NCI-H1694 treated with DMSO at 0.1 percent for 48 hours (cell line): ENCODE data around the gene EMILIN1.

ENCODE experiments used
- DNase-seq: peaks from one replicate; lab custom pipeline; 2025; lab: John Stamatoyannopoulos, UW

The EMILIN1 gene

DNA sequence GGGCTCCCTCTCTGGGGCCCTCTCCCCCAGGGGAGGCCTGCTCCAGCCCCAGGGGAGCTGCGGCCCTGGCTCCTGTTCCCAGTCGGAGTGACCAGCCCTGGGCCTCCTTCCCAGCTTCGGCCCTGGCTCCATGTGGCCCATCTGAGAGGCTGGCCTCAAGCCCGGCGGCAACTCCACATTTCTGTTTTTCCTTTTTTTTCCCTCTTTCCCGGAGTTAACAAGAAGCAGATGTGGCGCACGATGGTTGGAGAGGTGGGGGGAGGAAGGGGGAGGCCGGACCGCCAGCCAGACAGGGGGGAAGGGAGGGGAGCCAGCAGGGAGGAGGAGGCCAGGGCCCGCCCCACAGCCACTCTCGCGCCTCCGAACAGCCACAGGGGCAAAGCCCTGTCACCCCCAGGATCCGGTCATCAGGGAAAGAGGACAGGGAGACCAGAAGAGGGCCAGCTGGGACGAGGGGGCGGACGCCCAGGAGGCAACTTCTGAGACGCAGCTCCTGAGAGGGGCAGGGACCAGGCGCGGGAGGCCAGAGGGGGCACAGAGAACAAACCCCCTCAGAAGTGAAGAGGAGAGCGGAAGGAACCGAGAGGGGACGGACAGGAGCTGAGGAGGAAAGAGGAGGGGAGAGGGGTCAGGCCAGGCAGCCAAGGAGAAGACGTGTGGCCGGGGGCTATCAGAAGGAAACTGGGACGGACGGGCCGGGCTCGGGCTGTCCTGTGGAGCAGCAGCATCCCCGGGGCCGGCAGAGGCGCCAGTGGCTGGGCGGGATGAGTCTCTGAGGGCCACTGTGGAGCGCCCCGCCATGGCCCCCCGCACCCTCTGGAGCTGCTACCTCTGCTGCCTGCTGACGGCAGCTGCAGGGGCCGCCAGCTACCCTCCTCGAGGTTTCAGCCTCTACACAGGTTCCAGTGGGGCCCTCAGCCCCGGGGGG is at the start of gene EMILIN1:
Gene EMILIN1, plus strand, starts transcription at position 349 of the 928 bp plus-strand sequence. Its CDS starts 451 bp downstream, at position 800.
- DNase-seq = peak; percentile 15

DNA sequence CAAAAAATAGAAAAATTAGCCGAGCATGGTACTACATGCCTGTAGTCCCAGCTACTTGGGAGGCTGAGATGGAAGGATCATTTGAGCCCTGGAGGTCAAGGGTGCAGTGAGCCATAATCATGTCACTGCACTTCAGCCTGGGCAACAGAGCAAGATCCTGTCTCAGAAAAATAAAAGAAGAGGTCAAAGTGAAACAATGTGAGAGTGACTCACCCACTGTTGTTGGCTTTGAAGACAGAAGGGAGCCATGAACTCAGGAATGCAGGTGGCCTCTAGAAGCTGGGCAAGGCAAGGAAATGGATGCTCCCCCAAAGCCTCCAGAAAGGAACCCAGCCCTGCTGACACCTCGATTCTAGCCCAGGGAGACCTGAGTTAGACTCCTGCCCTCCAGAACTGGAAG is 49.4 kb upstream of the EMILIN1 start:
- DNase-seq = no peak

DNA sequence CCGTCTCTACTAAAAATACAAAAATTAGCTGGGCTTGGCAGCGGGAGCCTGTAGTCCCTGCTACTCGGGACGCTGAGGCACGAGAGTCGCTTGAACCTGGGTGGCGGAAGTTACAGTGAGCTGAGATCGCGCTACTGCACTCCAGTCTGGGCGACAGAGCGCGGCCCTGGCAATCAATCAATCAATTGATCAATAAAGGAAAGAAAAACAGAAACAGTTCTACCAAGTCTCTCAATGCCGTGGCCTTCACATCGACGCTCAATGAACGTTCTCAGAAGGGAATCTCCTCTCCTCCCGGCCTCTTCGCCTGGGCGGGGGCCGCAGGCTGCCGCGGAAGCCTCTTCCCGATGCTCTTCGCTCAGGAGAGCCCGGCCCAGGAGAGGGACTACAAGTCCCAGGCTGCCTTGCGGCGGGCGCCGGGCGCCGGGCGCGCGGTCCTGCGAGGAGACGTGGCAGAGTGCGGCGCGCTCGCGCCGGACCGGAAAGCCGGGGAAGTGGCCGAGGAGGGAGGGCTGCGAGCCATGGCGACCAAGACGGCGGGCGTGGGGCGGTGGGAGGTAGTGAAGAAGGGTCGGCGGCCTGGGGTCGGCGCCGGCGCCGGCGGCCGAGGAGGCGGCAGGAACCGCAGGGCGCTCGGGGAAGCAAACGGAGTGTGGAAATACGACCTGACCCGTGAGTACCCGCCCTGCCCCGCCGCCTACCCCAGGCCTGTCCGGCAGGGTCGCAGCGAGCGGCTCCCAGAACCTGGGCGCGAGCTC is 45.7 kb upstream of the EMILIN1 start, which contains the start of gene TMEM214:
Gene TMEM214, plus strand, starts transcription at position 471 of the 758 bp plus-strand sequence. Its CDS starts 51 bp downstream, at position 522.
- peak; percentile 65 for DNase-seq

DNA sequence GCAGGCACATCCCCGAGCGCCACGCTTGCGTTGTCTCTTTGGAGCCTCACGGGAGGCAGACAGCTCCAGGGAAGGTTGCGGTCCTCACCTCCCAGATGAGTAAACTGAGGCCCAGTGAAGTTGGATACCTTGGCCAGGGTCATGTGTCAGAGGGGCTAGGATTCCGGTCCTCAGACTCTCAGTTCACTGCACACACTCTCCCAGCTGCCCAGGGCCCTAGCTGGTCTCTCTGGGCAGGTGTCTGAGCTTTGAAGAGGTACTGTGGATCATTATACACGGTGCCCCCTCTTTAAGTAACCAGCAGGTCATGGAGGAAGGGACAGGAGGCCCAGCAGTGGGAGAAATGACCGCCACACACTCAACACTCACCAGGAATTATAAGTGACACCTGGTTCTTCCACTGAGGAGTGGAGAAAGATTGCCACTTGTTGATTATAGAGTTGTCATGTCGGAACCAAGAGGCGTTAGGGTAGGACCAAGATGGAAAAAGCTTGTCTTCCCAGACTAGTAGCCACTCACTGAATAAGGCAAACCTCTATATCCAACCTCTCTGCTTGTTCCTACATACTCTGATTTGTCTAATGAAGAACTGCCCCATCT is 45.1 kb upstream of the EMILIN1 start:
- no peak for DNase-seq

DNA sequence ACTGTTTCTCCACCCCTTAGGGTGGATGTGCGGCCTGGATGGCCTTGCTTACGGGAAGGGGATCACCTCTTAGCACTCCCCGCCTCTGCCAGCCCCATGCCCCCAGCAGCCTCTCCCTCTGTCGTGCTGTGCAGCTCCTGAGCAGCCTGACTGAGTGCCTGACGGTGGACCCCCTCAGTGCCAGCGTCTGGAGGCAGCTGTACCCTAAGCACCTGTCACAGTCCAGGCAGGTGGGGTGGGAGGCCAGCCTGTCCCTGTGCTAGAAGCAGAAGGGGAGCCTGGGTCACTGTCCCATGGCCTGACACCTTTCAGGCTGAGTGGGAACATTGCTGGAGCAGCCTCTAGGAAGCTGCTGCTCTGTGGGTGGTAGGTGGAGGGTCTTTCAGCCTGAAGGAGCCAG is 40.4 kb upstream of the EMILIN1 start:
- no peak for DNase-seq

DNA sequence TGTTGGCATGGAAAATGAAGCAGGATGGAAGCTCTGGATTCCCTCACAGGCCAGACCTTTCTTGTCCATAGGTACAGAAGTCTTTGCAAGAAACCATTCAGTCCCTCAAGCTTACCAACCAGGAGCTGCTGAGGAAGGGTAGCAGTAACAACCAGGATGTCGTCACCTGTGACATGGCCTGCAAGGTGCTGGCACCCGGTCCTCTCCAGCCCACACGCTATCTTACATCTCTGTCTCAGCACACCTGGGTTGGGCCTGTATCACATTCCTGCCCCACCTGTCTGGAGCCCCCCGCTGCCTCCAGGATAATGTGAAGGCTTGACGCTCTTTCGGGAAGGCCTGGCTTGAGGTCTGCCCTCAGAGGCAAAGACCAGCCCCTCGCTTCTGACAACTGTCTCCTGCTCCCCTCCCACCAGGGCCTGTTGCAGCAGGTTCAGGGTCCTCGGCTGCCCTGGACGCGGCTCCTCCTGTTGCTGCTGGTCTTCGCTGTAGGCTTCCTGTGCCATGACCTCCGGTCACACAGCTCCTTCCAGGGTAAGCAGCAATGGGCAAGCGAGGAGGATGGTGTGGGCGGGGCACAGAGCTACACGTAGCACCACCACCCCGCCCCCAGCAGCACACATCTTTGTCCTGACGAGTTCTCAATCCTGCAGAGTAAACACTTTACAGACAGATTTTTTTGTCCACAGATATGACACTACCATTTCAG is 39.6 kb upstream of the EMILIN1 start:
- DNase-seq = no peak

DNA sequence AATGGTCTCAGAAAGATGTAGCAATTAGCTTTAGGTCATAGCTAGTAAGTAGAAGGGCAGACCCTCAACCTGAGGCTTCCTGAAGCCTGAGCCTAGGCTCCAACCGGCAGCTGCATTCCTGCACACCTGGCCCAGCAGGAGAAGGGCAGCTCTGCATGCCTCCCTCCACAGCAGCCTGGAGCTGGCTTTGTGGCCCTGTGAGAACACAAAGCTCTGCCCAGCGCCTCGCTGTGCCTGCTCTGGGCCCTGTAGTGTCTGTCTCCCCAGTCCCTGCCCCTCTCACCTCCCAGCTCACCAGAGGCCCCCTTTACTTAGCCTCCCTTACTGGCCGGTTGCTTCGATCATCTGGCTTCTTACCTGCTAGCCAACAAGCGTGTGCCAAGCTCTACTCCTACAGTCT is 39.0 kb upstream of the EMILIN1 start:
- no peak for DNase-seq

DNA sequence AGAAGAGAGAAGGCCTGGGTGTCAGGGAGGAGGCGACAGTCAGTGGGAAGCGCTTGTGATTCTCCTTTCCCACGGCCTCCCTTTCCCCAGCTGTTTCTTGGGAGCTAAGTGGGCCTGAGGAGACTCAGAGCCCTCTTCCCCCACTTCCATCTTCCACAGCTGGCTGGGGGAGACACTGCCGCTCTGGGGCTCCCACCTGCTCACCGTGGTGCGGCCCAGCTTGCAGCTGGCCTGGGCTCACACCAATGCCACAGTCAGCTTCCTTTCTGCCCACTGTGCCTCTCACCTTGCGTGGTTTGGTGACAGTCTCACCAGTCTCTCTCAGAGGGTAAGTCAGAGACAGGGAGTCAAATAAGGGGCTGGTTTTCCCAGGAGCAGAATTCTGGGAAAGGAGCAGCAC is 38.5 kb upstream of the EMILIN1 start:
- no peak for DNase-seq

DNA sequence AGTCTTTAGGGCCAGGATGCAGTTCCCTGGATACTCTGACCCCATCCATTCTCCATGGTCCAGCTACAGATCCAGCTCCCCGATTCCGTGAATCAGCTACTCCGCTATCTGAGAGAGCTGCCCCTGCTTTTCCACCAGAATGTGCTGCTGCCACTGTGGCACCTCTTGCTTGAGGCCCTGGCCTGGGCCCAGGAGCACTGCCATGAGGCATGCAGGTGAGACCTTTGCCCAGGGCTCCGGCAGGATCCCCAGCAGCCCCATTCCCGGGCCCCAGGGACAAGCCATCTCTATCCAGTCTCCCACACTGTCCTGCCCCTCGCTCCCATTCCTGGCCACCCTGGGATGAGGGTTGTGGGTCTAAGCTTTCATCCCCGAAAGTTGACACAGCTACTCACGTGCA is 38.1 kb upstream of the EMILIN1 start:
- DNase-seq = no peak

DNA sequence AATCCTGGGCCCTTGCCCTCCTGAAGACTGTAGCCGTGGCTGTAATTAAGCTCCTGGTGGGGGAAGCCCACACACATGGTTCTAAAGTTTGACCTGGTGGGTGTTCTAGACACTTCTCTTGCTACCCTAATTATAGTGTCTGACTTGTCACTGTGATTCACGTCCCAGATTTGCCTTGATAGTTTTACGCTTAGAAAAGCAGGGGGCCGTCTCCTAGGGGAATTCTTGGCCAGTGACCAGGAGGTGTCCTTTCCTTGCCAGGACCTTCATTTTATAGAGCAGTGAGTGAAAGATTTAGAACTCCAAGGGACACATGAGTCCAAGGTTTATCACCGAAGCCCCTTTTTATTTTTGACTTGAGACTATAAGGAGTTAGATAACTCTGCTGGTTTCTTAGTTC is 36.7 kb upstream of the EMILIN1 start:
- no peak for DNase-seq

DNA sequence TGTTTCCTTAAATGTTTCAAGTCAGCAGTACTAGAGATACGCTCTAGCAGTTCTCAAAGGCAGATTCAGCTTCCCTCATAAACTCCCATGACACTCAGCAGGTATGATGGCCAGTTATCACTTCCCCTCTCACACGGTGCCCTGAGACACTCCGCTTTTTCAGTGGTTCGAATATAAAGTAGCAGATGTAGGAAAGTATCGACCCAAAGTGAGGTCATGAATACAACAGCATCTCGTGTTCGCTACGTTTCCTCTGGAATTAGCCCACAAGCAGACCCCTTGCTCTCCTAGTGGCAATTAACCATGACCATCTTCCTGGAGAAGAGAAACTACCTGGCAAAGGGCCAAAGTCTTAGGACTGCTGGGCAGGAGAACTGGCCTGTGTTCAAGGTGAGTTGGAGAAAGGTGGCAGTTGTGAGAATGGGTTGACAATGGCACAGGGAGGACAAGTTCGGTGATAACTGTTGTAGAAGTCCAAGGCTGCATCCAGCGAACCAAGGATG is 36.2 kb upstream of the EMILIN1 start:
- no peak for DNase-seq

DNA sequence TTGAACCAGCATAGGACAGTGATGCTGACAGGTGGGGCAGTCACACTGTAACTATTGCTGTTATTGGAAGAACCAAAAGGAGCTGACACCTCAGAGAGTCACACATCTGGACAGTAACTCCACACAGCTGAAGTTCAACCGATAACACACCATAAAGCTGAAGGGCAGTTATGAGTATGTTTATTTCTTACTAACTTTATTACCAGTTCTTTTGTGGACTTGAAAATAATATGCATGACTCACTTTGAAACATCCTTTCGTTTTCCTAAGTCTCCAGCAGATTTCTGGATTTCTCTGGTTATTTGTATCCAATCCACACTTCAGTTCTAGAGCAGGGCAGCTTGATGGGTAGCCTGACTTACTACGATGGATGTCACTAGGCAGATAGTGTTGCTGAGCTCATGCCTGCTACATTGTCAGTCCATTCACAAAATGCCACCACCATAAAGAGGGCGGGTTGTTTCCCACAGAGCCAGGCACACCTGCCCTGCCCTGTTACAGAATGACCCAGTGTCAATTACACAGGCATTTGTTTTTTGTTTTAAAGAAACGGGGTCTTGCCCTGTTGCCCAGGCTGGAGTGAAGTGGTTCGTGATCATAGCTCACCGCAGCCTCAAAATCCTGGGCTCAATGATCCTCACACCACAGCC is 35.3 kb upstream of the EMILIN1 start:
- DNase-seq = no peak

DNA sequence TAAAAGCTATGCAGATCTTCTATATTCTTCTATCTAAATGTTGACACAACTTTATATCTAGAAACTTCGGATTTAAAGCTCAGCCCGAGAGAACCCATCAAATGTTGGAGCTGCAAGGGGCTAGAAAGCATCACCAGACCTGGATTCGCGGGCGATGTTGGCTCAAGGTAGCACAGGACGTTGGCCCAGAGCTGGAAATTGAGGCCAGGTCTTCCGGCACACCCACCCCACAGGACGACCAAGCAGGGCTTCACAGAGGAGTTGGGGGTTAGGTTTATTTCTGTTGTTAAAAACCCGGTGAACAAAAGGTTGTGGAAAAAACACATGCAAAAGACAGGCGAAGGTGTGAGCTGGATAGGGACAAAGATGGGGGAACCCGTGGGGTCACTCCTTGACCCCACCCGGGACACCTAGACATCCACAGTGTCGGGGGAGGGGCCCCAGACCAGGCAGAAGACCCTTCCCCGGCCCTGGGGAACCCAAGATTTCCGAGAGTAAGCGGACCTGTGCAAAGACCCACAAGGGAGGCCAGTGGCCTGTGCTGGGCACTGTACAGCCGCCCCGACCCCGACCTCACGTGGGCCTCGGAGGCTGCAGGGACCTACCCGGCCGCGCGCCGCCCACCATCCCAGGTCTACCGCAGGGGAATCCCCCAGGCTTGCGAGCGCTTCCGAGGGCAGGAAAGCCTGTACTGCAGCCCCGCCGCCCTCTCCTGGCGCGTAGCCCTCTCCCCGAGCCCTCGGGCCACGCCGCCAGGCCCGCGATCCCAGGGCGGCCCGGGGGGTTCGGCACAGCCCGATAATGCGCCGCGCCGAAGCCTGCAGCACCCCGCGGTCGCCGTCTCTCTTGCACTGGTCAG is 28.8 kb upstream of the EMILIN1 start:
- DNase-seq = no peak

DNA sequence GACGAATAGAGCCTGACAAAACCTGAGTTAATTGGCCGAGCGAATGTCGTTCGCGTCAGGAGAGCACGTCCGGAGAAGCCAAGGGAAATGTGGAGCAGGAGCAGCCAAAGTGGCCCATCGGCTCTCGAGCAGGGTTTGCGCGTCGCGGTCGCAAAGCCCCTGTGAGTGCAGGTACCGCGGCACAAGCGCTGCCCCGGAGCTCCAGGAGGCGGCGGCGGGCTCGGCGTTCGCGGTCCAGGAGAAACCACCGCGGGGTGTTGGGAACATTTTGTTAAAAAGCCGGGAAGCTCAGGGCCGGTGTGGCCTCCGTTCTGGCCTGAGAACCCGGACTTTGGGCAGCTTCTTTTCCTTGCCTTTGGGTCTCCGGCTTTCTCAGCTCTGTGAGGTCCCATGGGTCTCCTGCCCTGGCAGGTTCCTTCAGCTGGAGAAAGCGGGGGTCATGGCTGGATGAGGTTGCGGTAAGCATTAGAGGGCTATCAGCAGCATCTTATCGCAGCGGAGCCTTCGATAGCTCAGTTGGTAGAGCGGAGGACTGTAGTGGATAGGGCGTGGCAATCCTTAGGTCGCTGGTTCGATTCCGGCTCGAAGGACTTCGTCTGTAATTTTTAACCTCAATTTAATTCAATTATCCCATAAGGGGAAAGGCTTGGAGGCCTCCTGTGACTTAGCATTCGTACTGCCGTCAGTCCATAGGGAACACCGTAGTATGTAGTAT is 28.0 kb upstream of the EMILIN1 start:
- DNase-seq = peak; percentile 97

DNA sequence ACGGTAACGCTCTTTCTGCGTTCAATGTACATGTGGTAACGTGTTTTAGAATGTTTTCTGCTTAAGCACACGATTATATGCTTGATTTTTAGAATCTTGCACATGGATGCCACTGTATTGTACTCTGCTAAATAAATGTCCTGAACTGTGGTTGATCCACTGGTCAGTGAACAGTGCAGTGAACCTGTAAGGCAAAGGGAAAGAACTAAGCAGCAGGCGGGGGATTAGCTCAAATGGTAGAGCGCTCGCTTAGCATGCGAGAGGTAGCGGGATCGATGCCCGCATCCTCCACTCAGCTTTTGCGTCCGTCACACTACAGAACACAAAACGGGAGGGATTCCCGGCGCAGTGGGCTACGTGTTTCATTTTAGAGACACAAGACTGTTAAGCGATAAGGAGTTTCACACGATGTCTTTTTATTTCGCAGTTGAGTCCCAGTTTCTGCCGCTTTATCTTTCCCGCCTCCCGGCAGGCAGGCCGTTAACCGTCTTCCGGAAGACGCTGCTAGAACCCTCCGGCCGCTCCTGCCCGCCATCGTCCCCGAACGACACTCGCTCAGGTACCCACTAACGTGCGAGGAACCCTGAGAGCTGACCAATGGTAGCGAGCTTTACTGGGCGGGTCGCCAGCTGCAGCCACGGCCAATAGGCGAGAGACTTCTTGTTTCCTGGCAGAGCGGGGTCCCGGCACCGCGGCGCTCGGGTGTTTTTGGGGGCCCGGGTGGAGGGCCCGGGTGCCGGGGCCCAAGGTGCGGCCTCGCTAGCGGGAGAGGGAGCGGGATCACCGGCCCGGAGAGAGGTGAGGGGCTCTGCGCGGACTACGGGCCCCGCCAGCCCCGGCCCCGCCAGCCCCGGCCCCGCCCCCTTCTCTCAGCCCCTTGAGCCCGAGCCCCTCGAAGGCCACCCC is 27.2 kb upstream of the EMILIN1 start, which contains the start of gene AGBL5:
Gene AGBL5, plus strand, starts transcription at position 673 of the 906 bp plus-strand sequence. CDS start 1,291 bp downstream, outside the sequence.
- peak; percentile 95 for DNase-seq

DNA sequence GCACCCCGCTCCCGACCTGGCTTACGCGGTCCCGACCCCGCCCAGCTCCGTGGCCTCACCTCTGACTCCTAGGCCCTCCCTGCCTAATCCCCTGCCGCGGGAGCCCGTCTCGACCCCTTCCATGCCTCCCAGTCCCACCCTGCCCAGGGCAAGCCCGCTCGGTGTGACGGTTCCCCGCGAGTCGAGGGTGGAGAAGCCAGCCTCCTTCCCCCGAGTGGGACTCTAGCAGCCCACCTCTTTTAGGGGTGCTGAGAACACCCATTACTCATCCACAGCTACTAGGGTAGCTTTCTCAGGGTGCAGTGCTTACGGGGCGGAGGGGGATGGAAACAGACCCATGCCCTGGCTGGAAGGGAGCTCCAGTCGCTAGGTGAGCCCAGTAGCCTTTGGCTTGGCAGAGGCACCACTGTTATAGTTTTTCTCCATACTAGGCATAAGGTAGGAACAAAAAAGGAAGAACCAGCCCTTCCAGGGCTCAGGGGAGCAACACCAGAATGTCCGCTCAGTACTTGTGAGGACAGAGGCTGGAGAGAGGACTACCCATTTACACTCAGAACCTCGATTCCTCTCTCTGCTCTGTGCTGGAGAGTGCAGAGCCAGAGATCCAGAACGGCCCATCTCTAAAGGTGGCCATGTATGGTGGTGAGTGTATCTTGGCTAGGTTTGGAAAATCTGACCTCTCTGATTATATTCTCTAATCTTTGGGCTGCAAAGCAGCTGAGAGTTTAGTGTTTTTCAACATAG is 26.3 kb upstream of the EMILIN1 start:
- no peak for DNase-seq

DNA sequence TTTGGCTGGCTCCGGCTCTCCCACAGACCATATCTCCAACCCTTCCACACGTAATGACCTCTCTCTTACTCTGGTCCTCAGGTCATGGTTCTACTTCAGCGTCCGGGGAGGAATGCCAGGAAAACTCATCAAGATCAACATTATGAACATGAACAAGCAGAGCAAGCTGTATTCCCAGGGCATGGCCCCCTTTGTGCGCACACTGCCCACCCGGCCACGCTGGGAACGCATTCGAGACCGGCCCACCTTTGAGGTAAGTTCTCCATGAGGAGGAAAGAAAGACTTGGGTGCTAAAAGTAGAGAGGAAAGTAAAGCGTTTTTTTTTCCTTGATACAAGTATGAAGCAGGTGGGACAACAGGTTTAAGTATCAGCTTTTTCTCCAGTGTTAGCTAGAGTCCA is 25.1 kb upstream of the EMILIN1 start:
- no peak for DNase-seq

DNA sequence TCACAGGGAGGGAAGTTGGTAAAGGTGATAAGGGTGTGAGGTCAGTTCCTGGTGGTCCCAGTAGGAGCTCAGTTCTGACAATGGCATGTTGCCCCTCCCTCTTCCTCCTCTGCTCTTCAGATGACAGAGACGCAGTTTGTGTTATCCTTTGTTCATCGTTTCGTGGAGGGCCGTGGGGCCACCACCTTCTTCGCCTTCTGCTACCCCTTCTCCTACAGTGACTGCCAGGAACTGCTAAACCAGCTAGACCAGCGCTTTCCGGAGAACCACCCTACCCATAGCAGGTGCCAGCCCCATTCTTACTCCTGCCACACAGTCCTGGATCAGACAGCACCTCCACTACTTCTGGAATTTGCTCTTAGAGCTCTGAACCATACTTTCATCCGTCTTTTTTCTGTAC is 24.6 kb upstream of the EMILIN1 start:
- DNase-seq = no peak
